ENCODE results near the gene LETM1. TPM values are rescaled to one million over a fixed set of nuclear protein-coding genes. Genes with fewer than 3 reads are reported as not detected.

LETM1 gene
- total RNA-seq, 1 experiment from 2014 or later = 67.3 TPM

DNA sequence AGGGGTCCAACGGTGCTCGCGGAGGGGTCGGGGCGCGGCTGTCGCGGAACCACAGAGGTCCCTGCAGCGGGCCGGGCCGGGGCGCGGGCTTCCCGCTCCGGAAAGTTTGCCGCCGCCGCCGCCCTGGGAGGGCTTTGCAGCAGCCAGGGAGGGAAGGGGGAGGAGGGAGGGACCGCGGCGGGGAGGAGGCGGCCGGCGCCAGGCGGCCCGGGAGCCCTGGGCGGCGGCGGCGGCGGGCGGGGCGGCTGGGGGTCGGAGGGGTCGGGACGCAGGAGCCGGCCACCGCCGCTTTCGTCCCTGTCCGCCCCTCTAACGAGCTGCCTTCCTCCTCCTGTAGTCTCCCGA lies 62.5 kb downstream of the LETM1 start:
- H3K4me3 ChIP-seq (replicated peaks in 1 of 2; ENCODE audit: low read depth in 1 of 2, low read length in 2 of 2) = peak overlapping the region; percentile 61 to 80
- intact Hi-C loops (cut with micrococcal nuclease) = no loop called here
- RAD21 ChIA-PET (ENCODE audit: low non-redundant PET in 1 of 2, low total read pairs in 2 of 2, uncharacterized antibody in 2 of 2, unreplicated experiment in 2 of 2) = no interaction called here
- no peaks in the 10 kb centered on the region for H3K27me3 ChIP-seq (ENCODE audit: insufficient read depth, low read length)
- peak overlapping the region; percentile 79; the same call in 1 of the 2 replicates for H3K27ac ChIP-seq (ENCODE audit: low read depth, low read length)
- H3K9ac ChIP-seq (ENCODE audit: low read length) = peak overlapping the region; percentile 61
- no TSS peak for BruUV-seq (replicated peaks)
- H2AFZ ChIP-seq (ENCODE audit: low read depth, low read length, poor library complexity, severe bottlenecking) = no peak overlapping the region
- H3K36me3 ChIP-seq (ENCODE audit: control insufficient read depth in 1 of 2, insufficient read depth in 2 of 2, low read length in 2 of 2) = 0 out of 4 replicates have a peak, but pooled peaks cover 0 to 4% of the 10 kb centered on the region in 2 experiments
- TF ChIP-seq POLR2AphosphoS5 (IDR thresholded peaks at IDR 0.05; ENCODE audit: low read depth, low read length) = no peak
- peak overlapping the region; percentile 98 for H3K4me2 ChIP-seq (ENCODE audit: low read length)
- no peaks in the 10 kb centered on the region for H3K9me3 ChIP-seq (ENCODE audit: control insufficient read depth in 1 of 2, insufficient read depth in 1 of 2, low read depth in 1 of 2, low read length in 2 of 2)
- CTCF ChIA-PET = interaction anchor here (1.4 to 2.0 kb wide), 2 partner anchors 26 to 45 kb away, joined by 4 to 7 read pairs; no protein-coding TSS in a partner anchor
- no peak for DNase-seq (ENCODE audit: low read depth, low spot score)
- peaks cover 15% of the 10 kb centered on the region; the same call in 1 of the 2 replicates for H3K79me2 ChIP-seq (ENCODE audit: insufficient read depth, low read length)
- no peaks in the 10 kb centered on the region for H4K20me1 ChIP-seq (ENCODE audit: insufficient read depth)
- POLR2A ChIA-PET = interaction anchor here (0.9 kb wide), 1 partner anchor 16 kb away, joined by 3 read pairs; no protein-coding TSS in a partner anchor
- peaks cover 6 to 21% of the 10 kb centered on the region in 2 experiments; a peak in 3 of 4 replicates for H3K4me1 ChIP-seq (ENCODE audit: control insufficient read depth in 1 of 2, insufficient read depth in 2 of 2, low read length in 2 of 2)
- ATAC-seq = peak; percentile 51
- H3K9me2 ChIP-seq (ENCODE audit: insufficient read depth) = no peaks in the 10 kb centered on the region

DNA sequence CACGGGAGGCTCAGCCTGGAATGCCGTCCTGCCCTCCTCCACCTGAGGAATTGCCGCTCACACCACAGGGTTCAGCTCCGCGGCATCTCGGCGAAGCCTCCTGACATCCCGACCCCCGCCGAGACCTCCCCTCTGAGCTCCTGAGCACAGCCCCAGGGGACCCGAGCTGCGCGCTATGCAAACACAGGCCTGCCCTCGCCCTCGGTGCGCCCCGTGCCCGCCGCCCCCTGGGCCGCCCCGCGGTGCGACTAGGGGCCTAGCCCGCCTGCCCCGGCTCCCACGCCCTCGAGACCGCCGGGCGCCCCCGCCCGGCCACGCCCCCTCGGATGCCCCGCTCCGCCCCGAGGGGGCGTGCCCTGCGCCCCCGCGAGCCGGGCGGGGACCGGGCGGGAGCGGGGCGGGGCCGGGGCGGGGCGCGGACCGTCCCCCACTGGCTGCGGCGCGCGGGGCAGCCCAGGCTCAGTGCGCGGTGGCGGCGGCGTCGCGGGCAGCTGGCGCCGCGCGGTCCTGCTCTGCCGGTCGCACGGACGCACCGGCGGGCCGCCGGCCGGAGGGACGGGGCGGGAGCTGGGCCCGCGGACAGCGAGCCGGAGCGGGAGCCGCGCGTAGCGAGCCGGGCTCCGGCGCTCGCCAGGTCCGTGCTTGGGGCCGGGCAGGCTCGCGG lies 63.0 kb downstream of the LETM1 start, which contains the start of gene FGFR3:
Gene FGFR3, plus strand, starts transcription at position 462 of the 664 bp plus-strand sequence. CDS start 642 bp downstream, outside the sequence.
- no peaks in the 10 kb centered on the region for H4K20me1 ChIP-seq (ENCODE audit: insufficient read depth)
- DNase-seq (ENCODE audit: low read depth, low spot score) (no peak), ATAC-seq (peak; percentile 81)
- H3K9me3 ChIP-seq (ENCODE audit: control insufficient read depth in 1 of 2, insufficient read depth in 1 of 2, low read depth in 1 of 2, low read length in 2 of 2) = no peaks in the 10 kb centered on the region
- ChIA-PET POLR2A (interaction anchor here (0.9 kb wide), 1 partner anchor 15 kb away, joined by 3 read pairs; no protein-coding TSS in a partner anchor), CTCF (interaction anchor here (1.4 to 2.0 kb wide), 2 partner anchors 25 to 45 kb away, joined by 4 to 7 read pairs; no protein-coding TSS in a partner anchor), RAD21 (ENCODE audit: low non-redundant PET in 1 of 2, low total read pairs in 2 of 2, uncharacterized antibody in 2 of 2, unreplicated experiment in 2 of 2) (no interaction called here)
- H3K4me3 ChIP-seq (replicated peaks in 1 of 2; ENCODE audit: low read depth in 1 of 2, low read length in 2 of 2) = peak within 1 kb of the TSS; percentile 61 to 80
- peak within 1 kb of the TSS; percentile 68 for H3K9ac ChIP-seq (ENCODE audit: low read length)
- peaks cover 6 to 23% of the 10 kb centered on the region in 2 experiments; a peak in 3 of 4 replicates for H3K4me1 ChIP-seq (ENCODE audit: control insufficient read depth in 1 of 2, insufficient read depth in 2 of 2, low read length in 2 of 2)
- intact Hi-C loops (cut with micrococcal nuclease) = no loop called here
- H3K36me3 ChIP-seq (ENCODE audit: control insufficient read depth in 1 of 2, insufficient read depth in 2 of 2, low read length in 2 of 2) = 0 out of 4 replicates have a peak, but pooled peaks cover 0 to 3% of the 10 kb centered on the region in 2 experiments
- H3K9me2 ChIP-seq (ENCODE audit: insufficient read depth) = no peaks in the 10 kb centered on the region
- no peak within 1 kb of the TSS for H2AFZ ChIP-seq (ENCODE audit: low read depth, low read length, poor library complexity, severe bottlenecking)
- BruUV-seq (replicated peaks) = no TSS peak
- peak within 1 kb of the TSS; percentile 79; the same call in 1 of the 2 replicates for H3K27ac ChIP-seq (ENCODE audit: low read depth, low read length)
- peaks cover 15% of the 10 kb centered on the region; the same call in 1 of the 2 replicates for H3K79me2 ChIP-seq (ENCODE audit: insufficient read depth, low read length)
- peak within 1 kb of the TSS; percentile 98 for H3K4me2 ChIP-seq (ENCODE audit: low read length)
- no peaks in the 10 kb centered on the region for H3K27me3 ChIP-seq (ENCODE audit: insufficient read depth, low read length)
- TF ChIP-seq EGR1 (IDR thresholded peaks at IDR 0.05; ENCODE audit: low read depth) (peak; percentile 67; the same call in 1 of the 2 replicates), CTCF (IDR thresholded peaks at IDR 0.05 in 2 of 3, conservative IDR thresholded peaks at IDR 0.05 in 1 of 3; ENCODE audit: borderline replicate concordance in 1 of 3, insufficient read depth in 1 of 3, low read depth in 2 of 3, low read length in 2 of 3) (no peak), CEBPB (IDR thresholded peaks at IDR 0.05; ENCODE audit: low read depth) (no peak), POLR2A (IDR thresholded peaks at IDR 0.05; ENCODE audit: borderline replicate concordance, extremely low read depth, insufficient read depth, insufficient read length) (peak; percentile 95), ZBTB33 (IDR thresholded peaks at IDR 0.05; ENCODE audit: extremely low read depth, insufficient replicate concordance, low read length) (no peak), EZH2phosphoT487 (IDR thresholded peaks at IDR 0.05; ENCODE audit: borderline replicate concordance) (no peak), REST (IDR thresholded peaks at IDR 0.05; ENCODE audit: low read depth) (no peak), SRF (IDR thresholded peaks at IDR 0.05; ENCODE audit: low read depth) (no peak), RAD21 (IDR thresholded peaks at IDR 0.05; ENCODE audit: low read depth) (no peak), JUND (IDR thresholded peaks at IDR 0.05) (no peak)
